ENCODE measurements around the gene SLC26A6.

The SLC26A6 gene

DNA sequence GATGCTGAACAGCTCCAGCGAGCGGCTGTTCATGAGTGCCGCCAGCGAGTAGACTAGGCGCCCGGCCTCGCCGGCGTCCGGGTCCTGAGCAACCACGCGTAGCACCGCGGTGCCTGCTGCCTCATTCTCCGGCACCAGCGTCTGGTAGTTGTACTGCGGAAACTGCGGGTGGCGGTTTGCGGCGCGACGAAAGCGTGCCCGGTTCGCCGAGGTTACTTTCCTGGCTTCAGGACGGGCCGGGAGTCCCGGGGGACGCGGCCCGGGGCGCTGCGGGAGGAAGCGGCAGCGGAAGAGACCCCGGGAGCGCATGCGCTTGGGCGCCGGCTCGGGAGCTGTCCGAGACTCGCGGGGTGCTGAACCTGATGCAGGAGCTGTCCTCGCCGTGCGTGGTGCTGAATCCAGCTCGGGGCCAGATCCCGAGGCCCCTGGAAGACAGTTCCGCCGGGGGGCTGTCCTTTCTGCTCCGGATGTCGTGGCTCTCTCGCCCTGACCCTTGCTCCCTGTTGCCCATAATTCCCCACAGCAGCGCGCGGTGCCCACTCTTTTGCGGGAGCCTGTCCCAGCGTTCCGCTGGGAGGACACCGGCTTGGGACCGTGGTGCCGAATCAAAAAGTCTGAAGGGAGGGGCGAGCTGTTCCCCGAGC lies 26.4 kb upstream of the SLC26A6 start:
- DNase-seq: no peak

DNA sequence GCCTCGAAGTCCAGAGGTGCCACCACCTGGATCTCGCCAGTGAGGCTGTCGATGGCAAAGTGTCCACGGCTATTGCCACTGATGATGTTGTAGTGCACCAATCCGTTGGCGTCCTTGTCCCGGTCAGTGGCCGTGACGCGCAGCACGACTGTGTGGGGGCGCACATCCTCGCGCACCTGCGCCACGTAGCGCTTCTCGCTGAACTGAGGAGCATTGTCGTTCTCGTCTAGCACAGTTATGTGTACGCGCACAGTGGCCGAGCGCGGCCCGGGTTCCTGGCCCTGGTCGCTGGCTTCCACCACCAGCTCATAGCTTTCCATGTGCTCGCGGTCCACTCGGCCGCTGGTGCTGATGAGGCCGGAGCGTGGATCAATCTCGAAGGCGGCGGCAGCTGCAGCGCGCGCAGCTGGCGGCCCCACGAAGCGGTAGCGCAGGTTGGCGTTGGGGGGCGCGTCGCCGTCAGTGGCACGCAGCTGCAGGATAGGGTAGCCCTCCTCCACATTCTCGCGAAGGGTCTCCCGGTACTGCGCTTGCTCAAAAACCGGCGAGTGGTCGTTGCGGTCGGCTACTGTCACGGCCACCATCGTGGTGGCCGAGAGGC lies 25.6 kb upstream of the SLC26A6 start:
- DNase-seq: no peak

DNA sequence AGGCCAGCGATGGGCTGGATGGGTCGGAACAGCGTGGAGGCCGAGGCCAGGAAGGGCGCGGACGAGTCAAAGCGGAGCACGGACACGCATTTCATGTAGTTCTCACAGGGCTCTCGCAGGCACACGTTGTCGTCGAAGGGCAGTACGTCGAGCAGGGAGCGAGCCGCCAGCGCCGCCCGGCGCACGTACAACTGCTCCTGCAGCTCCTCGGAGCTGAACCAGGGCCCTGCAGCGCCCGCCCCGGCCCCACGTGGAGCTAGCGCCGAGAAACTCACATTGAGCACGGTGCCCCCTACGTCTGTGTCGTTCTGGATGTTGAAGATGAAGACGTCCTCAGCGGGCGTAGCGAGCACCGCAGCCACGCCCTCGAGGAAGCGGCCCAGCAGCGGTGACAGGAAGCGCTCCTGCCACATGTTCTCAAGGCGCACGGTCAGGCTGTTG lies 21.6 kb upstream of the SLC26A6 start:
- no peak for DNase-seq

DNA sequence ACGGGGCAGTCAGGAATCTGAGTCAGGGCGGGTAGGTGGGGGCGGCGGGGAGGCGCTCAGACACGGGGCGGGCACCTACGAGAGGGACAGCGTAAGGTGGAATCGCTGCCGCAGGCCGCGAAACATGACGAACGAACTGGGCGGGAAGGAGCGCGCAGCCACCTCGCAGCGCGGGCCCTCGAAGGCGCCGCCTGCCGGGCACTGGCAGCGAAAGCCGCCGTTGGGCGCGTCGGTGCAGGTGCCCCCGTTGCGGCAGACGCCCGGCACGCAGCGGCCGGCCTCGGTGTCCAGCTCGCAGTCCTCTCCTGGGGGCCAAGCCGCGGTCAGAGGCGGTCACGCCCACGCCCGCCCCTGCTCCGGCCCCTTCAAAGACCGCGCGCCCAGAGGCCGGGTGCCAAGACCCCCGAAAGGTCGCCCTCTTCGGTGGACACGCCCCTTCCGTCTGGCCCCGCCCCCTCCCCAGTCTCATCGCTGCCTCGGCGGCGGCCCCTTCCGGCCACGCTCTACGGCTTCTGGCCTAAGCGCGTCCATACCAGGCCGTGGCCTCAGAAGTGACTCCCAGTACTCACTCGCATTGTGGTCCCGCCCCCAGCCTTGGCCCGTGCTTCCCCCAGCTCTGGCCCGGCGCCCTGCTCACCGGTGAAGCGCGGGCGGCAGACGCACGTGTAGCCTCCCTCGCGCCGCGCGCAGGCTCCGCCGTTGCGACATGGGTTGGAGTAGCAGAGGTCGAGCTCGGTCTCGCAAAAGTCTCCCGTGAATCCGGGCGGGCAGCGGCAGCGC lies 21.0 kb upstream of the SLC26A6 start:
- no peak for DNase-seq

DNA sequence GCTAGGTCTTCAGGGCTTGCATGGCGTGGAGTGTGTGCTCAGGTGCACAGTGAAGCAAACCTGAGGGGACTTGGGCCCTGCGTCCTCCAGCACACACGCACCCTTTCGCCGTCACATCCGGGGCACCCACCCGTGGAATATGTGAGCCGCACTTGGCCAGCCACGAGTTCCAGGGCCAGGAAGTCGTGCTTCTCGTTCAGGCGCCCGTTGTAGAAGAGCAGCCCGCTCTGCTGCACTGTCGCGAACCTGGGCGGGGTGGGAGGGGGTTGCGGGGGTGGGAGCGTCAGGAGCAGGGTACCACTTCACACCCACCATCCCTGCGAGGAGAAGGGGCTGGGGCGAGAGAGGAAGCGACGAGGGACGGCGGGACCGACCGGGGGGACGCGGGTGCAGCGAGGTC lies 20.3 kb upstream of the SLC26A6 start:
- no peak for DNase-seq

DNA sequence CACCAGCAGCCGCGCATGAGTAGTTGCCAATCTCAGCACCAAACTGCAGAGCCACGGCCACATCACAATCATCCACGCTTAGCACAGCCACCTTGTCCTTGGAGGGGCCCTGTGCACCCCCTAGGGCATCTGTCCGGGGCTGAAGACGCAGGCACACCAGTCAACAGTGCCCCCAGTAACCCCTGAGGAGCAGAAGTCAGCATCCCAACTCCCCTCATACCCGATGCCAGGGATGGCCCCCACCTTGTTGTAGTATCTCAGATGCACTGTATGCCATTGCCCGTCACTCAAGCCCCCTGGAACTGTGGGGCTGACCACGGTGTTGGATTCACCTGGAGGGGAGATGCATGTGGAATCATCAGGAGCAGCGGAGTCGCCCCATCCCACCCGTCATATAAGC lies 19.8 kb upstream of the SLC26A6 start:
- no peak for DNase-seq

DNA sequence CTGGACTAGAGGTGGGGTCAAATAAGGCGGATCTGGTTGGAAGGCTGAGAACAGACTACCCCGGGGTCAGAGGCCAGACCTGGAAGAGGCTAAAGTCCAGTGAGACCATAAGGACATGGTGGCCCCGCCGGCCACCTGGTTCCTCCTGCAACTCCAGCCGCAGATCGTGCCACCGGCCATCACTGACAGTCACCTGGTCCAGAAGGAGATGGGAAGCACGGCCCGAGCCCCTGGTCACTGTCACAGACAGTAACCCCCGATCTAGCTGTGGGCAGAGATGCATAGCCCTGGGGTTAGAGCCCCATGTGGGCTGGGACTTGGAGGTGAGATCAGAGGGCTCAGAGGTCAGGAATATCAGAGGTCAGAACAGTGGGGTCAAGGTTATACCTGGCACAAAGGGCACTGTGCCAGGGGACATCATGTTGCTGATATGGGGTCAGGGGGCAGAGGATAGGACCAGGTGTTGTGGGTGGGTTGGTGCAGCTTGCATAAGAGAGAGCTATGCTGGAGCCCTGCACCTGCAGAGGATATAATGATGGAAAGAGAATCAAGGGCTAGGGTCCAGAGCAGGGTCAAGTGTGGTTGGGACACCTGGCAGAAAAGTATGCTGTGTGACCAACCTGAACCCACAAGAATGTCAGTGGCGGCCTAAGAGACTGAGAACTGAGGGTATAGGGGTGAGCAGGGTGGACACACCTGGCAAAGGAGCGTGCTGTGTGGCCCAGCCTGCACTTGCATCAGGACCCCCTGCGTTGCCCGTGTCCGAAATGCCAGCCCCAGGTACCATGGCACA lies 17.9 kb upstream of the SLC26A6 start:
- DNase-seq: no peak

DNA sequence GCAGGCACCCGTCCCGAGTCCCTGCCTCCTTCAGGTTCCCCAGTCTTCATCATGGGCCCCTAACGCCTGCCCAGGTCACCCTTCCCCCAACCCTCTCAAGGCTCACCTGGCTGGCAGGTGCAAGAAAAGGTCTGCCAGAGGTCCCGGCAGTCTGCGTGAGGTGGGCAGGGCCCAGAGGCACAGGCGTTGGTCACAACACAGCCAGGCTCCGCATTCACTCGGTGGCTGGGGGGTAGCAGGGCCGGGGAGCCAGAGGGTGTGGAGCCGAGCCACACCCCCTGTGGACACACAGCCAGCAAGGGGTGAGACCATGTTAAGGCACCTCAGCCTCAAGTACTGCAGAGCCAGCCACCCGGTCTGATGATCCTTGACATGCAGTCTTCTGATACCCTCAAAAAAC lies 16.5 kb upstream of the SLC26A6 start:
- DNase-seq: no peak

DNA sequence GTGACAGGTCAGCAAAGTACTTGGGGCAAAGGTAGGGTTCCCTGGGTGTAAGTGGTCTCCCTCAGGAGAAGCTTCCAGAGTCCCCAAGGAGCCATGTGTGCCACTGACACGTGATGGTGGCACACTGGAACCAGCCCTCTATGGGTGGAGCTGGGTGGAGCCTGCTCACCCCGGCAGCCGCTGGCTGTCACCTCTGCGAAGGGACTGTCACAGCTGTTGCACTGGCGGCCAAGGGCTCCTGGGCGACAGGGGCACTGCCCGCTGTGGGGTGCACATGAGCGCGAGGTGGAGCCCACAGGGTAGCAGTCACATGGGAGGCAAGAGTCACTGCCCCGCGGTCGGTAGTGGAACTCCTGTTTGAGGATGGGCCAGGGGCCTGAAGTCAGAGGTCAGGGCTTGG lies 15.5 kb upstream of the SLC26A6 start:
- no peak for DNase-seq

DNA sequence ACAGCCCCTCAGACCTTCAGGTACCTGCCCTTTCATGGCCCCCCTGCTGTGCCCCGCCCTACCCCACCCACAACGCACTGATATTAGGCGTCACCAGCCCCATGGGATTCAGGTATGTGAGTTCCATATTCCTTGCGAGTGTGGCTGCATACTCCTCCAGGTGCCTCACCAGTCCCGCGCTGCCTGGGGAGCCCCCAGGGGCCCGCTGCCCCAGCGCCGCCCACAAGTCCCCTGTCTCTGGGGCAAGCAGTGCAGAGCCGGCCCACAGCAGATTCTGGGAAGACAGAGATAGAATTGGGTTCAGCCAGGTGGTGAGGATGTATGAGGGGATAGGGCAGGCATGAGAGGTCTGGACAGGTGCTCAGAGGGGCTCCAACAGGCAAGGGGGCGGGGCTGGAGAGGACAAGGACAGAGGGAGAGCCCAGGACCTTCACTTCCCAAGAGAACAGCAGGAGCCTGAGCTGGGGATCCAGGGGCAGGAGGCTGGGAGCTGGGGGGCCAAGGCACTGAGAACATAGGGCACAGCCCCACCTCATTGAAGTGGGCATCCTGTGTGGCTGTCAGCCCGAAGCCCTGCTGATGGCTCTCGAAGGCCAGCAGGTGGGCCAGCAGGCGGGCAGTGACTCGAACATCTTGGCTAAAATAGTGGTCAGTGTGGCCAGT lies 13.1 kb upstream of the SLC26A6 start:
- no peak for DNase-seq

DNA sequence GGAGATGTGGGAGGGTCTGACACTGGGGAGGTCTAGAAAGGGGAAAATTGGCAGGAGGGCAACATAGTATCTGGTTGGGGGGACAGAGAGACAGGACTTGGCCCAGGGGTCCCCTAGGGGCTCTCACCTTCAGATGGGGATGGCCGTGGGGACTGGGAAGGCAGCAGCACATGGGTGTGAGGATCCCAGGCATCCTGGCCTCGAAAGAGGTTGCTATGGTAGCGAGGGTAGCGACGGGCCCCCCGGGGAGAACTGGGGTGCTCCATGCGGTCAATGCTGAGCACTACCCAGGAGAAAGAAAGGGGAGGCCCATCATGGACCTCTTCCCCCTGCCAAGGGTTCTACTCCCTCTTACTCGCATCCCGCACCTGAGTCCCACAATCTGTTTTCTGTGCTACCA lies 12.5 kb upstream of the SLC26A6 start:
- no peak for DNase-seq

DNA sequence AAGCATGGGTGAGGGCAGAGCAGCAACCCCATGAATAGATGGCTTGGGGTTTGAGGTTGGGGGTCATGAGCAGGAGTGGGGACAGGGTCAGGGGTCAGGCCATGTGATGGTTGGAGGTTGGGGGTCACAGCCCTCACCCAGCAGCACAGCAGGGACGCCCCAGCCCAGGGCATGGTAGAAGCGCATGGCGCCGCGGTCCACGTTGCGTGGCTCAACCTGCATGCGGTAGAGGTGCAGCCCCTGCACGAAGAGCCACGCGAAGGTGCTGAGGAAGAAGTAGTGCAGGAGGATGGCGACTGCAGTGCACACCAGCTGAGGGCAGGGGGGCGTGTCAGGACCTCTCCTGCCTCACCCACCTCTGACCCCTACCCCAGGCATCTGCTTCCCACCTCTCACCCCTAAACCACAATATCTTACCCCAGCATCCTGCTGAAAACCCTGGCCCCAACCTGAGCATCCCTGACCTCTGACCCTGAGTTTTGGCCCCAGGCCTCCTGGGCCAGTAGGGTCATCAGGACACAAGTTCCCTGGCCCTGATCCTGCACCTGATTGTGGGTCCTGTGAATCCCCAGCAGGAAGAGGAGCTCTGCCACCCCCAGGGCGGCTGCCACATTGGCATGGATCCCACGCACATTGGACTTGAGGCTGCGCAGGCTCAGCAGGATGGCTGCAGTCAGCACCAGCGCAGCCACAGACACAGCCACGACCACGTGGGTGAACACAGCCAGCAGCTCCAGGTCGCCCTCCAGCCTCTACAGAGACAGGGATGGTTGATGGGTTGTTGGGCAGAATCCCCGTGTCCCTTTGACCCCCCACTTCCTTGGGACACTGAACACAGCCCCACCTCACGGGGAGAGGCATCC lies 9.9 kb upstream of the SLC26A6 start:
- DNase-seq: no peak

DNA sequence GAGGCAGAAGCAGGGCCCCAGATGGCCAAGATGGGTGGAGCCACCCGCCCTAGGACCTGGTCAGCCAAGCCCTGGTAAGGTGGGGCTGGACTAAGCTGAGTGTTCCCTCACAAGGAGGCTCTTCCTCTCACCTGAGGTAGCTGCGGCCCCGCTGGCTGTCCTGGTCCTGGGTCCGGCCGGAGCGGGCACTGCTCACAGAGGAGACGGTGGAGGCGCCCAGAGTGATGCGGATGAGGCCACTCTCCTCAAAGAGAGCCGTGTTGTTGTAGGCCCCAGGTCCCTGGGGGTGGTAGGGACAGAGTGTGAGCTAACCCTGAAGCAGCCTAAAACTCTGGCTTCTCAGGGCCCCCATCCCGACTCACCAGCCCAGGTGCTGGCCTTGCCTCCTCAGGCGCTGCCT lies 7.3 kb upstream of the SLC26A6 start:
- no peak for DNase-seq

DNA sequence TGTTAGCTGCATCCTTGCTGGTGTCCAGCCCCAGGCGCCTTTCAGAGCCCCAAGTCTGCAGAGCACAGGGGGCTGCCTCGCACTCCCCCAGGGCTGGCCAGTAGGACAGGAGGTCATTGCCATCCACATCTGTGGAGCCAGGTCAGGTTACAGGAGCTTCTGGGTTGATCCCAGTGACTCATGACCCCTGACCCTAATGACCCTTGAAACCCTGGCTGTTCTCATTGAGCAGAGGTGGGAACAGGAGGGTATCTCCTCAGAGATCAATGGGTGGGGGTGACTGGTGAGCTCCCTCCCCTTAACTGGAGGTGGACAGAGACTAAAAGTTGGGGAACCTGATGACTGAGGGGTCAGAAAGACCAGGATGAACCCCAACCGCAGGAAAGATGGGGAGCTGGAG lies 6.1 kb upstream of the SLC26A6 start:
- no peak for DNase-seq

DNA sequence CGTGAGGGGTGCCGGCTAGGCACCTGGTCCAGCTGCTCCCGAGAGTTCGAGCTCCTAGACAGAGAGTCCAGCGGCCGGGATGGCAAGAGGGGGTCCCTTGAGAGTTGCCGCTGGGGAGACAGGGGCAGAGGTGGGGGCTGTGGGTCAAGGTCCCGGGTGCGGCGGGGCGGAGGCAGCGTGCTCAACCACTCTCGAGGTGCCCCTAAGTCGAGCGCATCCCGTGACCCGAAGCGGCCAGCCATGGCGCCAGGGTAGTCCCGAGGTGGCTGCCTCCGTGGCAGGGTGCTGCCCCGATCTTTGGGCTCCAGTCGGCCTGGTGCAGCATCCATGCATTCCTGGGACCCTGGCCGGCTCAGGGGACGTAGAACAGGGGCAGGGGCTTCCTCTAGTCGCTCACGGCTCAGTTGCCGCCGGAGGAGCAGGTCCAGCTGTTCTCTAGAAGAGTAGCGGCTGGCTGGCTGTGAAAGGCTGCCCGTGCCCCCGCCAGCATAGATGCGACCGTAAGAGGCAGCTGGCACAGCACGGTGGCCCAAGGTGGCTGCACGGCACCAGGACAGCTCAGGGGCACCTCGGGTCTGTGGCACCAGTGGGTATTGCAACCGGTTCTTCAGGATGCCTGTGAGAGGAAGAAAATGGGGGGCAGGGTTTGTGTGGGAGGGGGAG lies 4.8 kb upstream of the SLC26A6 start:
- DNase-seq: no peak

DNA sequence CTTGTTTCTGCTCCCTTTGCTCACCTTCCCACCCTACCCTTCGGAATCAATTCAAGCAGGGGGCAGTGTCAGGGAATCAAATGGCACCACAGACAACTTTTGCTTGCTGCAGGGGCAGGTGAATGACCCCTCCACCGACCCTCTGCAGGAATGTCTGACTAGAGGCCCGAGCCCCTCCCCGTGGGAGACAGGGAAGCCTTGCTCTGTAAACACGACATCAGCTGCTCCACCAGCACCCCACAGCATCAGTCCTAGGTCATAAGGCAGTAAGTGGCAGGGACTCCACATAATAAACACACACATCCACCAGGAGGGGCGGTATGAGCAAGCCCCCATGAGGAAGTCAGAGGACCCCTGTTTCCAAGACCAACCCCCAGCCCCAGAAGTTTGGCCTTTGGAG lies 2.0 kb upstream of the SLC26A6 start:
- no peak for DNase-seq

DNA sequence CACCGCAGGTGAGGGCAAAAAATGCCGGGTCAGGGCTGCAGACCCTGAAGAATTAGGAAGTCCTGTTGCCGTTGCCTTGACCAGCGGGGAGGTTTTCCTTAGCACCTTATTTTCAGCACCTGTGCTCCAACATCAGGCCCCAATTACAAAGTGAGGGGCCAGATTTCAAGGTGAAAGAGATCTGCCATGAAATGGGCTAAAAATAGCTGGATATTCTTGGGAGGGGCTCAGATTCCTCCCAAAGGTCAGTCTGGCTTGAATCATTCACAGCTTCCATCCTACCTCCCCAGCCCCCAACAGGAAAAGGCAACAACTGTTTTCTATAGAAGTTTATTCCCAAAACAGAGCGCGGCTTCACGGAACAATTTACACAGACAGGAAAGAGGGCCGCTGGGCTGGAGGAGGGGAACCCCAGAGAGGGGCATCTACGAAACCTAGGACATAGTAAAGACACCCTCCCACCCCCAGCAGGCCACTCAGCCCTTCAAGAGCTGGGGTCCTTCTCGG lies 941 bp upstream of the SLC26A6 start:
- no peak for DNase-seq

DNA sequence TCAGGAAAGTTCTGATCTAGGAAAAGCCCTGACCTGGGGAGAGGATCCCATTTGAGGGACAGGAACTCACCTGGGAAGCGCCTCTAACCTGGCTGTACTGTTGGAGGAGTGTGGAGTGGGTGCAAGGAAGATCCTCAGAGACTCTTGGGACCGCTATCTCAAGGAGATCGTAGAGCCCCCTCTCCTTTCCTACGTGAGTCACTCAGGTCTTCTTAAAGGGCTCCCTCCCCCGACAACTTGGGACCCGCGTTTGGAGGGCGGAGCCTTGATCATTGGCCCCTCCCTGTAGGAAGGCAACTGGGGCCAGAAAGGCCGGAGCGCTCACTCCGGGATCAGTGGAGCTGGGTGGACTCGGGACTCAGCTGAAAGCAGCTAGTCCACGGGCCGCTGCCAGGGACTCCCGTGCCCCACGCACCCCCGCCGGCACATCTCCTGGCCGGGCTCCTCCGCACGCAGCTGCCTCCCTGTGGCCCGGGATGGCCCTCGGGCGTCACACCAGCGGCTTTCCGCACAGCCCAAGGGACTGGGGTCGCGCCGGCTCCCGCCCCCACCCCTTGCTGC lies 520 bp downstream of the SLC26A6 start:
- DNase-seq: no peak

DNA sequence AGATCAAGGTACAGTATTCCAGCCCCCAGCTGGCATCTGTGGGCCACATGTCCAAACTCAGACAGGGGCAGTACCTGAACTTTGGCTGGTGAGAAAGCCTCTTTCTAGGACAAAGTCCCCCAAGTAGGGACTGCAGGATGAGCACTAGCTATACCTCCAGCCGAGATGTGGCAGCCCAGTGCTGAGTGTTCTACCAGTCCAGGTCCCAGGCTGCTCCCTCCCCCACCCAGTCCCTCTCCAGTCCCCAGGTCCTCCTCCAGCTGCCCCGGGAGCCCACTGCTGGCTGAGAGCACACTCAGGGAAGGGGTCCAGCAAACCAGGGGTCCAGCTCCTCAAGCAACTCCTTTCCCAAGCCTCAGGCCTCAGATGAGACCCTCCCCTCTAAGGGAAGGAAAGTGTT lies 1.5 kb downstream of the SLC26A6 start:
- no peak for DNase-seq

DNA sequence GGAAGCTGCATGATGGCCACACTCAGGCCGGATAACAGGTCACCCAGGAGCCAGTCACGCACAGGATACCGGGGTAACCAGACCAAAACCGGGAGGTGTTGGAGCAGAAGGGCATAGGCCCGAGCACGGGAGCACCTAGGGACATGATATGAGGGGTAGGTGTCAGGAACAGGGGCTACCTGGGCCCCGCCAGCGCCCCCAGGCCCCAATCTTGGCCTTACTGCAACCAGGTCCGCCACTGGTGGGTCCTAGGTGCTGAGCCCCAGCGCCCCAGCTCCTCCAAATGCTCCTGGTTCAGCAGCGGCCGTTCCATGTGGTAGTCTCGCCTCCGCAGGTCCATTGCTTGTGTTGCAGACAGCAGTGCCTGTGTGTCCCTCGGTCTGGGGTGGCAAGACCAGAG lies 2.0 kb downstream of the SLC26A6 start:
- no peak for DNase-seq

All from DMS 273 treated with DMSO at 0.1 percent for 48 hours (cell line).